ENCODE data around the gene PYGB.
"Not testable (repeated sequence)": the region's sequence is repeated elsewhere in the genome, so short reads cannot be mapped to it uniquely, and the experiment has no call there.

The PYGB gene

GRCh38 chr20:25310921-25311728 is 63.2 kb downstream of the PYGB start:
- Mint-ChIP-seq H3K9me3 (no peaks in the 10 kb centered on the region), H3K36me3 (peaks cover 8% of the 10 kb centered on the region), H3K27ac (peak overlapping the region; percentile 80), H3K27me3 (no peaks in the 10 kb centered on the region), H3K4me1 (peaks cover 27% of the 10 kb centered on the region), H3K4me3 (peak overlapping the region; percentile 74)

DNA sequence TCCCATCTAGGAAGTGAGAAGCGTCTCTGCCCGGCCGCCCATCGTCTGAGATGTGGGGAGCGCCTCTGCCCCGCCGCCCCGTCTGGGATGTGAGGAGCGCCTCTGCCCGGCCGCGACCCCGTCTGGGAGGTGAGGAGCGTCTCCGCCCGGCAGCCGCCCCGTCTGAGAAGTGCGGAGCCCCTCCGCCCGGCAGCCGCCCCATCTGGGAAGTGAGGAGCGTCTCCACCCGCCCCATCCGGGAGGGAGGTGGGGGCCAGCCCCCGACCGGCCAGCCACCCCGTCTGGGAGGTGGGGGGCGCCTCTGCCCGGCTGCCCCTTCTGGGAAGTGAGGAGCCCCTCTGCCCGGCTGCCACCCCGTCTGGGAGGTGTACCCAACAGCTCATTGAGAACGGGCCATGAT is 64.8 kb downstream of the PYGB start:
- not testable (repeated sequence) for H3K27me3 Mint-ChIP-seq, H3K27ac Mint-ChIP-seq, H3K36me3 Mint-ChIP-seq, H3K9me3 Mint-ChIP-seq, H3K4me3 Mint-ChIP-seq
- H3K4me1 Mint-ChIP-seq: peaks cover 27% of the 10 kb centered on the region

DNA sequence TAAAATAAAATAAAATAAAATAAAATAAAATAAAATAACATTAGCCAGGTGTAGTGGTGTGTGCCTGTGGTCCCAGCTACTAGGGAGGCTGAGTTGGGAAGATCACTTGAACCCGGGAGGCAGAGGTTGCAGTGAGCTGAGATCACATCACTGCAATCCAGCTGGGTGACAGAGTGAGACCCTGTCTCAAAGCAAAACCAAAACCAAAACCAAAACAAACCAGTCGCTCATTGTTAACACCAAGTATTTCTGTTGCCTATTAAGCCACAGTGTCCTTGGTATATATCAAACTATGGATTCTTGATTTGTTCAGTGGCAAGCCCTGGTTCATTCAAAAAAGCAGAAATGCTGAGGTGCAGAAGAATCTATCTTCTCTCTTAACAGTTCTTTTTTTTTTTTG is 65.7 kb downstream of the PYGB start:
- Mint-ChIP-seq H3K4me1 (peaks cover 27% of the 10 kb centered on the region), H3K9me3 (no peaks in the 10 kb centered on the region), H3K27ac (no peak overlapping the region), H3K27me3 (no peaks in the 10 kb centered on the region), H3K36me3 (peaks cover 5% of the 10 kb centered on the region), H3K4me3 (peak overlapping the region; percentile 15)

- Mint-ChIP-seq H3K27ac (no peak overlapping the region), H3K4me1 (peaks cover 27% of the 10 kb centered on the region)
Measured at GRCh38 chr20:25314497-25315417, 66.9 kb downstream of the PYGB start.

GRCh38 chr20:25315418-25316210 is 67.7 kb downstream of the PYGB start:
- Mint-ChIP-seq H3K4me1 (peaks cover 18% of the 10 kb centered on the region), H3K27ac (peak overlapping the region; percentile 21), H3K27me3 (no peaks in the 10 kb centered on the region), H3K4me3 (no peak overlapping the region), H3K9me3 (no peaks in the 10 kb centered on the region), H3K36me3 (peaks cover 5% of the 10 kb centered on the region)

More at GRCh38 chr20:25314497-25315417, 66.9 kb downstream of the PYGB start:
- no peak overlapping the region for H3K4me3 Mint-ChIP-seq
- H3K9me3 Mint-ChIP-seq: no peaks in the 10 kb centered on the region
- H3K36me3 Mint-ChIP-seq: peaks cover 5% of the 10 kb centered on the region
- no peaks in the 10 kb centered on the region for H3K27me3 Mint-ChIP-seq

GRCh38 chr20:25316506-25317190 is 68.8 kb downstream of the PYGB start:
- H3K27ac Mint-ChIP-seq: no peak overlapping the region
- H3K4me1 Mint-ChIP-seq: peaks cover 10% of the 10 kb centered on the region
- H3K4me3 Mint-ChIP-seq: no peak overlapping the region
- H3K9me3 Mint-ChIP-seq: no peaks in the 10 kb centered on the region
- H3K36me3 Mint-ChIP-seq: peaks cover 5% of the 10 kb centered on the region
- no peaks in the 10 kb centered on the region for H3K27me3 Mint-ChIP-seq

DNA sequence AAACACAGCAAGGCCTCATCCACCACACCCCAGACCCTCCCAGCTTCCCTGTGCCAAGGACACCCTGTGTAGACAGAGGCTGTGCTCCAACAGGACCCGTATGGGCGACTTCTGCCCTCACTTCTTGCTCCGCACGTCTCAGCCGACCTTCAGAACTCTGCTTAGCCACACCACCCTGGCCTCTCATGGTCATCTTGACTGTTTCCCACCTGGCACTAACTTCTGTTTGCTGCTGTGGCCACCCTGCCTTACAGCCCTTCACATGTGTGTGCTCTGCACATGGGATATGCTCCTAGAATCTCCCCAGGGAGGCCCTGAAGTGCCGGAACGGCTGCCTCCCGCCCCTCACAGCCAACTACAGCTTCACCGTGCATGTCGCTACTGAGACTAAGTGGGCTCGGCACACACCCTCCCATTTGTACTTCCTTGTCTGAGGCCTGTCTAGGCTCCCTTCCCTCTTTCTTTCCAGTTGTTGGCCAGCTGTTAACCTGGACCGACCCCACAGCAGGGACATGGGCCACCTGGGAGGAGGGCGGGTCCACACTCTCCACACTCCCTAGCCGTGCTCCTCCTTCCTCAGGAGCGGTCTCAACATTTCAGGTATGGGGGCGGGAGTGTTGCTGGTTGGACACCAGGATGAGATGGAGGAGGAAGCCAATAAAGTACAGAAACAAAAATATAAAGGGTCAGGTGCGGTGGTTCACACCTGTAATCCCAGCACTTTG is 69.6 kb downstream of the PYGB start:
- Mint-ChIP-seq H3K36me3 (peaks cover 5% of the 10 kb centered on the region), H3K27ac (no peak overlapping the region), H3K4me3 (no peak overlapping the region), H3K9me3 (no peaks in the 10 kb centered on the region), H3K27me3 (no peaks in the 10 kb centered on the region), H3K4me1 (peaks cover 9% of the 10 kb centered on the region)

GRCh38 chr20:25318471-25319240 is 70.8 kb downstream of the PYGB start:
- H3K9me3 Mint-ChIP-seq: no peaks in the 10 kb centered on the region
- peaks cover 11% of the 10 kb centered on the region for H3K36me3 Mint-ChIP-seq
- no peaks in the 10 kb centered on the region for H3K27me3 Mint-ChIP-seq
- H3K27ac Mint-ChIP-seq: no peak overlapping the region
- H3K4me3 Mint-ChIP-seq: no peak overlapping the region
- H3K4me1 Mint-ChIP-seq: peaks cover 14% of the 10 kb centered on the region

GRCh38 chr20:25319241-25320034 is 71.6 kb downstream of the PYGB start:
- peaks cover 16% of the 10 kb centered on the region for H3K4me1 Mint-ChIP-seq
- H3K27me3 Mint-ChIP-seq: no peaks in the 10 kb centered on the region
- H3K9me3 Mint-ChIP-seq: no peaks in the 10 kb centered on the region
- peaks cover 12% of the 10 kb centered on the region for H3K36me3 Mint-ChIP-seq
- H3K4me3 Mint-ChIP-seq: no peak overlapping the region
- H3K27ac Mint-ChIP-seq: no peak overlapping the region

GRCh38 chr20:25320035-25320800 is 72.3 kb downstream of the PYGB start:
- Mint-ChIP-seq H3K36me3 (peaks cover 10% of the 10 kb centered on the region), H3K27ac (no peak overlapping the region), H3K27me3 (no peaks in the 10 kb centered on the region), H3K4me1 (peaks cover 16% of the 10 kb centered on the region), H3K9me3 (no peaks in the 10 kb centered on the region), H3K4me3 (no peak overlapping the region)

DNA sequence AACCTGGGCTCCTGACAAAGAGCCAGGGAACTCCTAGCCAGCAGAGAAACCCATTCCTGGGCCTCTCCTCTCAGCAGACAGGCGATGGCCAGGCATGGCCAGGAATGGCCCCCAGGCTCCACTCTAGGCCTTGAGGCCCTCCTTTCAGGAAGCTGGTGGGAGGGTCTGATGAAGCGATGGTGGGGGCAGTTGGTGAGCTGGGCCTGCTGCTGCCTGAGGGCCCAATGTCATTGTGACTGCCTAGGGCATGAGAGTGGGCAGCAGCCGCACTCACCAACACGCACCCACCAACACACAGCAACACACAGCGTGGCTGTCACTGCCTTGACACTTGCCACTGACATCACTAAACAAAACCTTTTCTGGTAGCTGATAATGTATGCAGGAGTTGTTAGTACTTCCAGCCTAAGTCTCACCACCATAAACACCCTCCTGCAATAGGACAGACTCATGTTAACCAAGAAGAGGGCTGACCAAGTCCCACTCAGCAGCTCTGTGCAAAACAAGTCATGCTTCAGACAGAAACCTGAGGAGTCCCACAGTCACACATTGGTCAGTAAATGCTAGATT is 73.5 kb downstream of the PYGB start:
- Mint-ChIP-seq H3K9me3 (no peaks in the 10 kb centered on the region), H3K4me1 (peaks cover 11% of the 10 kb centered on the region), H3K27ac (no peak overlapping the region), H3K4me3 (no peak overlapping the region), H3K36me3 (peaks cover 7% of the 10 kb centered on the region), H3K27me3 (no peaks in the 10 kb centered on the region)

DNA sequence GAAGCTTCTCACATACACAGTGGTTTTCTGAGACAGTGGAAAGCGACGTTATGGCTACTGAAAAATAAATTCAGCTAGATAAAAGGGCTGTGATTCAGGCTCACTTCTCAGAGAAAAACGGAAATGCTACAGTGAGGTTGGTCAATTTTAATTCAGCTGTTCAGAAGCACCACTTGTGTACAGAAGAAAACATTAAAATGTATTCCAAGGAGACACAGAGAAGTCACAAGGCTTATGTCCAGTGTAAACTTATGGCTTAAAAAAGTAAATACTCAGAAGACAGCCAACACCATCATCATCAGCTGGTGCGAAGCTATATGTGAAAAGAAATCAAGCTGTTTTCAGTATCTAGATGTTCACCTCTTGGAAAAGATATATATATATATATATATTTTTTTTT is 74.1 kb downstream of the PYGB start:
- Mint-ChIP-seq H3K27ac (peak overlapping the region; percentile 30), H3K4me3 (no peak overlapping the region), H3K36me3 (peaks cover 7% of the 10 kb centered on the region), H3K9me3 (no peaks in the 10 kb centered on the region), H3K4me1 (peaks cover 11% of the 10 kb centered on the region), H3K27me3 (no peaks in the 10 kb centered on the region)
